ENCODE results near the gene SDR9C7.

- TF ChIP-seq CTCF (IDR thresholded peaks at IDR 0.05) (no peak), EP300 (IDR thresholded peaks at IDR 0.05) (no peak)
Observed at GRCh38 chr12:56955631-56956256, 21.5 kb upstream of the SDR9C7 start.
